ENCODE data around the gene TMEM132C.

DNA sequence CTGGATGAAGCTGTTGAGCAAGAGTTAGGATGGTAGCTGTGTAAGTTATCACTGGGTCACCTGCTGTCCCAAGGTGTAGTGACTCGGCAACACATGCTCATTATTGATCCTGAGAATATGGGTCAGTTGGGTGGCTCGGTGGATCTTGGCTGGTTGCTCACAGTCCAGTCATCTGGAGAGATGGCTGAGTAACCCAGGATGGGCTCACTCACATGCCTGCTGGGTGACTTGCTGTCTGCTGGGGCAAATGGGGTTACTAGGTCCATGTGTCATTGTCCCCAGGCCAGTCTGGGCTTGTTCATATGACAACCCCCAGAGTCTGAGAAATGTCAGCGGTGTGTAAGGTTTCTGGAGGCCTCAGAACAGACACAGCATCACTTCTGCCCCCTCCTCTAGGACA, 487.3 kb downstream of the TMEM132C start:
- TF ChIP-seq SIN3A (IDR thresholded peaks at IDR 0.05; ENCODE audit: borderline replicate concordance, insufficient read depth, low read length), result no peak
- no peak for TF ChIP-seq POLR2AphosphoS5 (IDR thresholded peaks at IDR 0.05; ENCODE audit: low read depth, low read length)
- TF ChIP-seq, protein P1, sequence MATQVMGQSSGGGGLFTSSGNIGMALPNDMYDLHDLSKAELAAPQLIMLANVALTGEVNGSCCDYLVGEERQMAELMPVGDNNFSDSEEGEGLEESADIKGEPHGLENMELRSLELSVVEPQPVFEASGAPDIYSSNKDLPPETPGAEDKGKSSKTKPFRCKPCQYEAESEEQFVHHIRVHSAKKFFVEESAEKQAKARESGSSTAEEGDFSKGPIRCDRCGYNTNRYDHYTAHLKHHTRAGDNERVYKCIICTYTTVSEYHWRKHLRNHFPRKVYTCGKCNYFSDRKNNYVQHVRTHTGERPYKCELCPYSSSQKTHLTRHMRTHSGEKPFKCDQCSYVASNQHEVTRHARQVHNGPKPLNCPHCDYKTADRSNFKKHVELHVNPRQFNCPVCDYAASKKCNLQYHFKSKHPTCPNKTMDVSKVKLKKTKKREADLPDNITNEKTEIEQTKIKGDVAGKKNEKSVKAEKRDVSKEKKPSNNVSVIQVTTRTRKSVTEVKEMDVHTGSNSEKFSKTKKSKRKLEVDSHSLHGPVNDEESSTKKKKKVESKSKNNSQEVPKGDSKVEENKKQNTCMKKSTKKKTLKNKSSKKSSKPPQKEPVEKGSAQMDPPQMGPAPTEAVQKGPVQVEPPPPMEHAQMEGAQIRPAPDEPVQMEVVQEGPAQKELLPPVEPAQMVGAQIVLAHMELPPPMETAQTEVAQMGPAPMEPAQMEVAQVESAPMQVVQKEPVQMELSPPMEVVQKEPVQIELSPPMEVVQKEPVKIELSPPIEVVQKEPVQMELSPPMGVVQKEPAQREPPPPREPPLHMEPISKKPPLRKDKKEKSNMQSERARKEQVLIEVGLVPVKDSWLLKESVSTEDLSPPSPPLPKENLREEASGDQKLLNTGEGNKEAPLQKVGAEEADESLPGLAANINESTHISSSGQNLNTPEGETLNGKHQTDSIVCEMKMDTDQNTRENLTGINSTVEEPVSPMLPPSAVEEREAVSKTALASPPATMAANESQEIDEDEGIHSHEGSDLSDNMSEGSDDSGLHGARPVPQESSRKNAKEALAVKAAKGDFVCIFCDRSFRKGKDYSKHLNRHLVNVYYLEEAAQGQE (IDR thresholded peaks at IDR 0.05; ENCODE audit: insufficient read depth in 1 of 2, low read depth in 2 of 2, low read length in 2 of 2), result no peak
- TF ChIP-seq TAF1 (IDR thresholded peaks at IDR 0.05; ENCODE audit: borderline replicate concordance, insufficient read depth, low read length), result no peak
- no peak for TF ChIP-seq FOXP2 (optimal IDR thresholded peaks at IDR 0.05; ENCODE audit: borderline replicate concordance, extremely low read depth, extremely low read length, insufficient read depth)
